K562 (cell line): Measurements from ENCODE around the gene GP1BB. TPM values are rescaled to one million over a fixed set of nuclear protein-coding genes. Genes with fewer than 3 reads are reported as not detected.

Experiments
- ADNP ChIP-seq: fragments of 200-800 bp; sonication (Bioruptor generic); IDR thresholded peaks from 2 replicates; pipeline ENCODE4 v1.6.1; 2016; ENCODE audit warnings: missing genetic modification characterization, missing compliant biosample characterization
- ARHGAP35 ChIP-seq: fragments of 450-650 bp; IDR thresholded peaks from 2 replicates; pipeline ENCODE4 v1.6.1; 2018; ENCODE audit not compliant: partially characterized antibody
- ASH1L ChIP-seq: fragments of 450-650 bp; IDR thresholded peaks from 2 replicates; pipeline ENCODE4 v1.6.1; 2018; ENCODE audit warnings: borderline replicate concordance, mild to moderate bottlenecking, low read depth; ENCODE audit not compliant: partially characterized antibody
- CHD2 ChIP-seq: IDR thresholded peaks from 2 replicates; pipeline ENCODE4 v1.6.1; 2011; ENCODE audit warnings: low read depth, low read length
- LCOR ChIP-seq: sonication (generic); formaldehyde crosslinking; IDR thresholded peaks from 2 replicates; pipeline ENCODE4 v1.8.0; 2022; ENCODE audit warnings: mild to moderate bottlenecking, missing genetic modification reagents
- POLR2G ChIP-seq: fragments of 200-400 bp; formaldehyde crosslinking; IDR thresholded peaks from 2 replicates; pipeline ENCODE4 v1.6.1; 2017; ENCODE audit warnings: low read depth, mild to moderate bottlenecking, antibody characterized with exemption, low read length, moderate library complexity
- PRMT5 ChIP-seq: sonication (generic); formaldehyde crosslinking; IDR thresholded peaks from 2 replicates; pipeline ENCODE4 v1.5.0; 2020; ENCODE audit warnings: missing genetic modification reagents
- SIN3A ChIP-seq, 2 experiments: fragments of 150-350 bp in 1 of 2; IDR thresholded peaks; 2 replicates each; pipeline ENCODE4 v1.6.1; 2011 to 2016; ENCODE audit warnings: borderline replicate concordance in 2 of 2, low read depth in 2 of 2, low read length in 2 of 2, mild to moderate bottlenecking in 2 of 2, moderate library complexity in 2 of 2; ENCODE audit not compliant: control insufficient read depth in 1 of 2
- SP2 ChIP-seq: IDR thresholded peaks from 2 replicates; pipeline ENCODE4 v1.6.1; 2011; ENCODE audit warnings: mild to moderate bottlenecking, low read depth, low read length, moderate library complexity; ENCODE audit not compliant: poor library complexity, severe bottlenecking; ENCODE audit errors: extremely low read depth
- ZNF274 ChIP-seq: IDR thresholded peaks from 2 replicates; pipeline ENCODE4 v1.6.1; 2011; ENCODE audit warnings: low read depth, mild to moderate bottlenecking, low read length, moderate library complexity, borderline replicate concordance
- ZSCAN29 ChIP-seq: fragments of 450-650 bp; IDR thresholded peaks from 2 replicates; pipeline ENCODE4 v1.6.1; 2017
- polyA plus RNA-seq, 8 experiments: library from polyadenylated mRNA; depleted of rRNA in 4 of 8; stranded (reverse) in 5 of 8; unstranded in 3 of 8; fragments of >200 nt; fragmentation: Nextera tagmentation in 2 of 8; fragmentation: Illumina TruSeq in 1 of 8; extraction: Ambion mirVana in 2 of 8; extraction: Trizol in 1 of 8; gene quantifications; 2 replicates each; pipeline versions ENCODE4 v1.2.1 to v1.2.3, GENCODE V29; 2011 to 2014; ENCODE audit warnings: inconsistent platforms in 1 of 8, missing spikeins in 1 of 8
- total RNA-seq, 7 experiments: library from RNA; depleted of rRNA in 6 of 7; stranded (reverse); fragments of >200 nt in 6 of 7; fragmentation: Illumina TruSeq in 2 of 7; extraction: Trizol in 2 of 7; gene quantifications; 2 replicates each; pipeline versions ENCODE4 v1.2.1 to v1.2.3, GENCODE V29; 2011 to 2021; ENCODE audit warnings: low replicate concordance in 1 of 7
- TF ChIP-seq, protein P1 (sequence below), 2 experiments: IDR thresholded peaks; 2 replicates each; pipeline ENCODE4 v1.6.1; 2011; ENCODE audit warnings: borderline replicate concordance in 1 of 2, control low read depth in 1 of 2, low read depth in 1 of 2, low read length in 1 of 2, mild to moderate bottlenecking in 1 of 2, mixed read lengths in 1 of 2, moderate library complexity in 1 of 2; ENCODE audit not compliant: insufficient read depth in 1 of 2, insufficient read length in 1 of 2, poor library complexity in 1 of 2, severe bottlenecking in 1 of 2; ENCODE audit errors: extremely low read depth in 1 of 2
- TF ChIP-seq, protein P2 (sequence below): IDR thresholded peaks from 2 replicates; pipeline ENCODE4 v1.6.1; 2016; ENCODE audit warnings: missing genetic modification characterization, missing compliant biosample characterization
- TF ChIP-seq, protein P3 (sequence below): sonication (generic); formaldehyde crosslinking; IDR thresholded peaks from 2 replicates; pipeline ENCODE4 v1.8.0; 2022; ENCODE audit warnings: missing genetic modification reagents, mild to moderate bottlenecking, borderline replicate concordance

GP1BB gene
- total and polyA plus RNA-seq, 9 of the 15 experiments (the other 6 are each of a cell fraction or from before 2014, with no cell fraction given), result 0.69 to 162 (median 2.8) TPM

DNA sequence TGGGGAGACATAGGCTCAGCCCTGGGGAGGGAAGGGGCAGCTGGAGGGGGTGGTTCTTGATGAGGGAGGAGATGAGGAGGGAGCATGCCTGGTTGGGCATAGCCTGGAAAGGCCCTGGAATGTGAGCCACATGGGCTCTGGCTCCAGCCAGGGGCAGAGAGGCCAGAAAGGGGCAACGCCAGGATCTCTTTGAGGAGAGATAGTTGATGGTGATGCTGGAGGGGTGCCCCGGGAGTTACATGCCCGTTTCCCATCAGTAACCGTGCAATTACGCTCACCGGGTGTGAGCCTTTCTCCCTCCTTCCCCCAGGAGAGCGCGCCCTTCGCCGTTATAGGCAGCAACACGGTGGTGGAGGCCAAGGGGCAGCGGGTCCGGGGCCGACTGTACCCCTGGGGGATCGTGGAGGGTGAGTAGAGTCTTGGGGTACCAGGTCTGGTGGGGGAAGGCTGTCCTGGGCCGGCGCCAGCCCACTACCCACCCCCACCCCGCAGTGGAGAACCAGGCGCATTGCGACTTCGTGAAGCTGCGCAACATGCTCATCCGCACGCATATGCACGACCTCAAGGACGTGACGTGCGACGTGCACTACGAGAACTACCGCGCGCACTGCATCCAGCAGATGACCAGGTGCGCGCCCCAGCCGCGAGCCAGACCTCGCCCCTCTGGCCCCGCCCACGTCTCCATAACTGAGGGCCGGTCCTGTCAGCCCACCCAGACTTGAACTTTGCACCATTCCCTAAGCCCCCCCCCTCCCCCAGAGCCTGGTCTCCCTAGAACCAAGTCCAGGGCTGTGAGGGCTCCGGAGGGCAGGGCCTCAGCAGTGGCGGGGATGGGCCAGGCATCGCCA is 1.8 kb upstream of the GP1BB start (continued):
- TF ChIP-seq, protein P1, sequence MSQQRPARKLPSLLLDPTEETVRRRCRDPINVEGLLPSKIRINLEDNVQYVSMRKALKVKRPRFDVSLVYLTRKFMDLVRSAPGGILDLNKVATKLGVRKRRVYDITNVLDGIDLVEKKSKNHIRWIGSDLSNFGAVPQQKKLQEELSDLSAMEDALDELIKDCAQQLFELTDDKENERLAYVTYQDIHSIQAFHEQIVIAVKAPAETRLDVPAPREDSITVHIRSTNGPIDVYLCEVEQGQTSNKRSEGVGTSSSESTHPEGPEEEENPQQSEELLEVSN (IDR thresholded peaks at IDR 0.05; ENCODE audit: borderline replicate concordance in 1 of 2, extremely low read depth in 1 of 2, insufficient read depth in 1 of 2, insufficient read length in 1 of 2, low read depth in 1 of 2, low read length in 1 of 2, poor library complexity in 1 of 2, severe bottlenecking in 1 of 2), result peak; percentile 87 to 89
- peak; percentile 67 for TF ChIP-seq ARHGAP35
- TF ChIP-seq, protein P2, sequence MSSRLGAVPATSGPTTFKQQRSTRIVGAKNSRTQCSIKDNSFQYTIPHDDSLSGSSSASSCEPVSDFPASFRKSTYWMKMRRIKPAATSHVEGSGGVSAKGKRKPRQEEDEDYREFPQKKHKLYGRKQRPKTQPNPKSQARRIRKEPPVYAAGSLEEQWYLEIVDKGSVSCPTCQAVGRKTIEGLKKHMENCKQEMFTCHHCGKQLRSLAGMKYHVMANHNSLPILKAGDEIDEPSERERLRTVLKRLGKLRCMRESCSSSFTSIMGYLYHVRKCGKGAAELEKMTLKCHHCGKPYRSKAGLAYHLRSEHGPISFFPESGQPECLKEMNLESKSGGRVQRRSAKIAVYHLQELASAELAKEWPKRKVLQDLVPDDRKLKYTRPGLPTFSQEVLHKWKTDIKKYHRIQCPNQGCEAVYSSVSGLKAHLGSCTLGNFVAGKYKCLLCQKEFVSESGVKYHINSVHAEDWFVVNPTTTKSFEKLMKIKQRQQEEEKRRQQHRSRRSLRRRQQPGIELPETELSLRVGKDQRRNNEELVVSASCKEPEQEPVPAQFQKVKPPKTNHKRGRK (tag), result no peak
- TF ChIP-seq POLR2G, result peak; percentile 60
- TF ChIP-seq ZSCAN29, result no peak
- peak; percentile 47 for TF ChIP-seq CHD2
- TF ChIP-seq LCOR (CRISPR knock-in tag), result no peak
- TF ChIP-seq ASH1L, result no peak
- no peak for TF ChIP-seq PRMT5 (CRISPR knock-in tag)
- peak; percentile 6 for TF ChIP-seq SP2
- TF ChIP-seq ADNP, result no peak
- TF ChIP-seq ZNF274, result no peak; the same call in 1 of the 2 replicates
- 0 out of 4 replicates have a peak, but pooled peaks of 1 of the 2 experiments have one; percentile 50 for TF ChIP-seq SIN3A (IDR thresholded peaks at IDR 0.05; ENCODE audit: borderline replicate concordance in 2 of 2, control insufficient read depth in 1 of 2, low read depth in 2 of 2, low read length in 2 of 2)
- TF ChIP-seq, protein P3, sequence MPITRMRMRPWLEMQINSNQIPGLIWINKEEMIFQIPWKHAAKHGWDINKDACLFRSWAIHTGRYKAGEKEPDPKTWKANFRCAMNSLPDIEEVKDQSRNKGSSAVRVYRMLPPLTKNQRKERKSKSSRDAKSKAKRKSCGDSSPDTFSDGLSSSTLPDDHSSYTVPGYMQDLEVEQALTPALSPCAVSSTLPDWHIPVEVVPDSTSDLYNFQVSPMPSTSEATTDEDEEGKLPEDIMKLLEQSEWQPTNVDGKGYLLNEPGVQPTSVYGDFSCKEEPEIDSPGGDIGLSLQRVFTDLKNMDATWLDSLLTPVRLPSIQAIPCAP (CRISPR knock-in tag), result no peak
